ENCODE results near the gene TMCC3.
"Not testable (repeated sequence)": the region's sequence is repeated elsewhere in the genome, so short reads cannot be mapped to it uniquely, and the experiment has no call there.

The TMCC3 gene, protein sequence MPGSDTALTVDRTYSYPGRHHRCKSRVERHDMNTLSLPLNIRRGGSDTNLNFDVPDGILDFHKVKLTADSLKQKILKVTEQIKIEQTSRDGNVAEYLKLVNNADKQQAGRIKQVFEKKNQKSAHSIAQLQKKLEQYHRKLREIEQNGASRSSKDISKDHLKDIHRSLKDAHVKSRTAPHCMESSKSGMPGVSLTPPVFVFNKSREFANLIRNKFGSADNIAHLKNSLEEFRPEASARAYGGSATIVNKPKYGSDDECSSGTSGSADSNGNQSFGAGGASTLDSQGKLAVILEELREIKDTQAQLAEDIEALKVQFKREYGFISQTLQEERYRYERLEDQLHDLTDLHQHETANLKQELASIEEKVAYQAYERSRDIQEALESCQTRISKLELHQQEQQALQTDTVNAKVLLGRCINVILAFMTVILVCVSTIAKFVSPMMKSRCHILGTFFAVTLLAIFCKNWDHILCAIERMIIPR

DNA sequence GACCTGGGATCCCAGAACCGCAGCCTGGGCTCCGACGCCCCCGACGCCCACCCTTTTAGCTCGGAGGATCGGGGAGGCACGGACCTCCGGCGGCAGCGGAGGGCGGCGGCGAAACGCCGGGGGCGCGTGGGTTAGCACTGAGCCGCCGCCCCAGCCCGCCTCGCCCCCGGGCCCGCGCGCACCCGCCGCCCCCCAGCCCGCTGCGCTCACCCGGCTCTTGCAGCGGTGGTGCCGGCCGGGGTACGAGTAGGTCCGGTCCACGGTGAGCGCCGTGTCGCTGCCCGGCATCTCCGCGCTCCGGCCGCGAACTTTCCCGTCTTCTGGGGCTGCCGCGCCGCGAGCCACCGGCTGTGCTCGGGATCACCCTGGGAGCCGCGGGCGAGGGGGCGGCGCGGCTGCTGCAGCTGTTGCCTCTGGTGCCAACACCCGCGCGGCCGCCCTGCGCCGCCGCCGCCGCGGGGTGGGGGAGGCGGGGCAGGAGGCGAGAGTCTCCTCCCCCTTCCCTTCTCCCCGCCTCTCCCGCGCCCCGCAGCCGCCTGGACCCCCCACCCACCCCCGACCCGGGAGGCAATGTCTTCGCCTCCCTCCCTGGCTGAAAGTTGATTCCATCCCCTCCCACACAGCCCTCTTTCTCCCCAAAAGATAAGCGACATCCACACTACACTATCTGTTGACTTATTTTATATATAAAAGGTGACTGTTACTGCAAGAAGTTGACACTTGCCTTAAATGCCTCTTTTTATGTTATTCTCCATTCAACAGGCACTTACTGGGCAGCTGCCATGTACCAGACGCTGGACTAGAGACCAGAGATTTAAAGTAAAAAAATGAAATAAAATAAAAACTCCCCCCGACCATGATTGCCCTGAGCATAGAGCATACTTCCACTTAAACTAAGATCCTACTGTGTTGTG lies at the start of gene TMCC3:
TSS of gene TMCC3 (minus strand) at position 415 of the 914 bp plus-strand sequence. CDS start at position 288, 127 bp downstream.
- H3K4me3 Mint-ChIP-seq = peak within 1 kb of the TSS; percentile 79
- H3K27ac Mint-ChIP-seq = no peak within 1 kb of the TSS
- peaks cover 3% of the 10 kb centered on the region for H3K36me3 Mint-ChIP-seq
- peaks cover 11% of the 10 kb centered on the region for H3K4me1 Mint-ChIP-seq (ENCODE audit: low read depth)
- H3K27me3 Mint-ChIP-seq = peaks cover 41% of the 10 kb centered on the region
- no peaks in the 10 kb centered on the region for H3K9me3 Mint-ChIP-seq (ENCODE audit: low read depth)

GRCh38 chr12:94699801-94700200 lies 49.4 kb upstream of the TMCC3 start:
- Mint-ChIP-seq H3K27ac (no peak overlapping the region), H3K4me3 (no peak overlapping the region), H3K27me3 (no peaks in the 10 kb centered on the region), H3K4me1 (ENCODE audit: low read depth) (no peaks in the 10 kb centered on the region), H3K9me3 (ENCODE audit: low read depth) (no peaks in the 10 kb centered on the region), H3K36me3 (no peaks in the 10 kb centered on the region)

DNA sequence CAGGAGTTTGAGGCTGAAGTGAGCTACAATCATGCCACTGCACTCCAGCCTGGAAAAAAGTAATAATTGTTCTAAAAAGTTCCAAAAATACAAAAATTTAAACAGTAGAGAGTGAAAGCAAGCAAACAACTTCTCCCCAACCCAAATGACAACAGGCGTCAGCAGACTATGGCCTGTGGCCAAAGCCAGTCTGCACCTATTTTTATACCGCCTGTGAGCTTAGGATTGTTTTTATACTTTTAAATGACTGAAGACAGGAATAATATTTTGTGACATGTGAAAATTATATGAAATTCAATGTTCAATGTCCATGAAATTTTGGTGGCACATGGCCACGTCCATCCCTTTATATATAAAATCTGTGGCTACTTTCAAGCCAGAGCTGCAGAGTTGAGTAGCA lies 48.2 kb upstream of the TMCC3 start:
- Mint-ChIP-seq H3K27me3 (no peaks in the 10 kb centered on the region), H3K9me3 (ENCODE audit: low read depth) (no peaks in the 10 kb centered on the region), H3K4me3 (no peak overlapping the region), H3K4me1 (ENCODE audit: low read depth) (no peaks in the 10 kb centered on the region), H3K27ac (no peak overlapping the region), H3K36me3 (no peaks in the 10 kb centered on the region)

DNA sequence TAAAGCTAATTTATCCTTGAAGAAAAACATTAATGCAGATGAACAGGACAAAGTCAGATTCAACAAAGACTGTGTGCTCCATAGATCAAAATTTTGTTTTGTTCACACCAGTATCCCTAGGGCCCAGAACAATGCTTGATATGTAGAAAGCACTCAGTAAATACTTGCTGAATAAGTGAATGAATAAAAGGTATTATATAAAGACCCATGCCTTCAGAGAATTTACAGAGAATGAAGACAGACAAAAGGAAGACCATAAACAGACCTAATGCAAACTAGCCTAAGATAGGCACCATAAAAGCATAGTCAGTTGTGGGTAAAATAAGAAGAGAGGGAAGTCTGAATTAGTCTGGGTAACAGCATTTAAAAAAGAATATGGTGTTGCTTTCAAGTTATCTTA lies 47.3 kb upstream of the TMCC3 start:
- H3K4me1 Mint-ChIP-seq (ENCODE audit: low read depth) = no peaks in the 10 kb centered on the region
- H3K27me3 Mint-ChIP-seq = no peaks in the 10 kb centered on the region
- no peaks in the 10 kb centered on the region for H3K9me3 Mint-ChIP-seq (ENCODE audit: low read depth)
- no peak overlapping the region for H3K27ac Mint-ChIP-seq
- H3K4me3 Mint-ChIP-seq = no peak overlapping the region
- H3K36me3 Mint-ChIP-seq = no peaks in the 10 kb centered on the region

- H3K36me3 Mint-ChIP-seq = no peaks in the 10 kb centered on the region
- no peak overlapping the region for H3K27ac Mint-ChIP-seq
- H3K27me3 Mint-ChIP-seq = no peaks in the 10 kb centered on the region
- H3K4me3 Mint-ChIP-seq = no peak overlapping the region
- H3K9me3 Mint-ChIP-seq (ENCODE audit: low read depth) = no peaks in the 10 kb centered on the region
- no peaks in the 10 kb centered on the region for H3K4me1 Mint-ChIP-seq (ENCODE audit: low read depth)
These were observed 44.4 kb upstream of the TMCC3 start for GRCh38 chr12:94694732-94695131.

- not testable (repeated sequence) for H3K4me1 Mint-ChIP-seq (ENCODE audit: low read depth); H3K9me3 Mint-ChIP-seq (ENCODE audit: low read depth); H3K36me3 Mint-ChIP-seq; H3K27me3 Mint-ChIP-seq; H3K27ac Mint-ChIP-seq; H3K4me3 Mint-ChIP-seq
These were observed 42.5 kb upstream of the TMCC3 start for GRCh38 chr12:94692826-94693225.

DNA sequence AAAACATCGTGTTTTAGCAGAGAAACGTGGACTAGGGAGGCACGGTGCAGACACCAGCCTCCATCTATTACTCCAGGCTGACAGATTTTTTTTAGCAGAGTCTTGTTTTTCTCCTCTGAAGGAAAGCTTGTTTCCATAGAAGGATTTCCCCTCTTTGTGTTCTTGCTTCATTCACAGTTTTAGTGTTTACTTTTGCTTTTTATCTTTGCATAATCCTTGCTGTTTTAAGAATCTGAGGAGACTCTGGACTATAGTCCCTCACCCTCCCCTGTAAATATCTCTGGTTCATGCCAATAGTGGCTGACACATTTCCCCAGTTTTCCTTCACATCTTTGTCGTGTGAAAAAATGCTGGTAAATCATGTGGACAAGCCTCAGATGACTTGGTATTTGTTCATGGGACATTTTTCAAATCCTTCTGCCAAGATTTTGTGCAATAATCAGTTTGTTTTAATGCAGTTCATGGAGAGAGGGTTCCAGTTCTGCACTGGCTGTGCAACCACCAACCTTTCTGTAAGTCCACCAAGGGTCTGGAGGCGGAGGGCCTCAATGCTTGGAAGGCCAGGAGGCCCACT lies 39.9 kb upstream of the TMCC3 start:
- Mint-ChIP-seq H3K4me3 (no peak overlapping the region), H3K36me3 (no peaks in the 10 kb centered on the region), H3K27ac (no peak overlapping the region), H3K27me3 (peaks cover 2% of the 10 kb centered on the region), H3K4me1 (ENCODE audit: low read depth) (no peaks in the 10 kb centered on the region), H3K9me3 (ENCODE audit: low read depth) (no peaks in the 10 kb centered on the region)

DNA sequence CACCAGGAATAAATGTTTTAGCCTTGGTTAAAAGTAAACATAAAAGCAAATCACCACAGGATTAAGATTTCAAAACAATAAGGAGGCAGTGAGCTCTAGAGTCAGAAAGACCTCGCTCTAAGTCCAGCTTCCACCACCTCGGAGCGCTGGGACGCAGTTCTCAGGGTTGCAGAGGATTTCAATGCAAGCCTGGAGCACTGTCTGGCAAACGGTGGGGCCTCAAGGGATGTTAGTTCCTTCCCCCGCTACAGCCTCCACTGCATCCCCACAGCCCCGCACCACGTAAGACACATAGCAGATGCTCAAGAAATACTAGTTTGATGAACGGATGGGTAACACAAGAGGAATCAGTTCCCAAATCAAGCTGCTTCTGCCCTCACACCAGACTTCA lies 39.3 kb upstream of the TMCC3 start:
- Mint-ChIP-seq H3K36me3 (no peaks in the 10 kb centered on the region), H3K4me1 (ENCODE audit: low read depth) (no peaks in the 10 kb centered on the region), H3K9me3 (ENCODE audit: low read depth) (no peaks in the 10 kb centered on the region), H3K27me3 (peaks cover 2% of the 10 kb centered on the region), H3K4me3 (no peak overlapping the region), H3K27ac (no peak overlapping the region)

- H3K4me3 Mint-ChIP-seq = no peak overlapping the region
- no peaks in the 10 kb centered on the region for H3K36me3 Mint-ChIP-seq
- H3K27ac Mint-ChIP-seq = no peak overlapping the region
- no peaks in the 10 kb centered on the region for H3K4me1 Mint-ChIP-seq (ENCODE audit: low read depth)
- H3K9me3 Mint-ChIP-seq (ENCODE audit: low read depth) = no peaks in the 10 kb centered on the region
- peaks cover 2% of the 10 kb centered on the region for H3K27me3 Mint-ChIP-seq
These were observed 38.8 kb upstream of the TMCC3 start for GRCh38 chr12:94689002-94689645.

DNA sequence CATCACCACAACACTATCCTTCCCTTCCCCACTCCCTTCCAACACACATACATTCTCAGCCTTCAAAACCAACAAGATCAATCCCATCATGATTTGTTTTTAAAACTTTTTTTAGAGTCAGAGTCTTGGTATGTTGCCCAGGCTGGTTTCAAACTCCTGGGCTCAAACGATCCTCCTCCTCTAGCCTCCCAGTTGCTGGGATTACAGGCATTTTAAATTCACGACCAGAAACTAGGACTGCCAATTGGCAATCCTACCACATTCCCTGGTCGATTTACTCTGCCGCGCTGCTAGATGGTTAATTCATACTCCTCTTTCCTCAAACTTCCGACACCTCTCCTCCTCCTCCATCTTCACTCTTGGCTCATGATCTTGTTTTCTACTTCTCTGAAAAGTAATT lies 37.5 kb upstream of the TMCC3 start:
- no peaks in the 10 kb centered on the region for H3K36me3 Mint-ChIP-seq
- H3K4me3 Mint-ChIP-seq = no peak overlapping the region
- H3K27me3 Mint-ChIP-seq = peaks cover 2% of the 10 kb centered on the region
- no peak overlapping the region for H3K27ac Mint-ChIP-seq
- H3K4me1 Mint-ChIP-seq (ENCODE audit: low read depth) = no peaks in the 10 kb centered on the region
- H3K9me3 Mint-ChIP-seq (ENCODE audit: low read depth) = no peaks in the 10 kb centered on the region

- no peak overlapping the region for H3K27ac Mint-ChIP-seq
- no peaks in the 10 kb centered on the region for H3K4me1 Mint-ChIP-seq (ENCODE audit: low read depth)
- peaks cover 2% of the 10 kb centered on the region for H3K27me3 Mint-ChIP-seq
- H3K9me3 Mint-ChIP-seq (ENCODE audit: low read depth) = no peaks in the 10 kb centered on the region
- H3K36me3 Mint-ChIP-seq = no peaks in the 10 kb centered on the region
- no peak overlapping the region for H3K4me3 Mint-ChIP-seq
These were observed 36.7 kb upstream of the TMCC3 start for GRCh38 chr12:94686834-94687628.

DNA sequence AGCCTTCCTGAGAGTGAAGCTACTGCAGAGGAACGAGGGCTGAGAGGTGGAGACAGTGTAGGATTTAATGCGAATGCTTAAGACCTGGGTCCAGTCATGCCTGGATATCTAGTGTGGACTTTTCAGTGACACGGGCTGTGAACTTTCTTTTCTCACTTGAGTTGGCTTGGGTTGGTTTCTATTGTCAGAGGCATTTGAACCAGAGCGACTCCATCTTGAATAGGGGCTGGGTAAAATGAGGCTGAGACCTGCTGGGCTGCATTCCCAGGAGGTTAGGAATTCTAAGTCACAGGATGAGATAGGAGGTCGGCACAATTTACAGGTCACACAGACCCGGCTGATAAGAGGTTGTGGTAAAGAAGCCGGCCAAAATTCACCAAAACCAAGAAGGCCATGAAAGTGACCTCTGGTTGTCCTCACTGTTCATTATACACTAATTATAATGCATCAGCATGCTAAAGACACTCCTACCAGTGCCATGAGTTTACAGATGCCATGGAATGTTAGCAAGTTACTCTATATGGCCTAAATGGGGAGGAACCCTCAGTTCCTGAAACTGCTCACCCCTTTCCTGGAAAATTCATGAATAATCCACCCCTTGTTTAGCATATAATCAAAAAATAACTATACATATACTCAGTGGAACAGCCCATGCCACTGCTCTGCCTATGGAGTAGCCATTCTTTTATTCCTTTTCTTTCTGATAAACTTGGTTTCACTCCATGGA lies 34.2 kb upstream of the TMCC3 start:
- Mint-ChIP-seq H3K27ac (no peak overlapping the region), H3K27me3 (peaks cover 6% of the 10 kb centered on the region), H3K36me3 (no peaks in the 10 kb centered on the region), H3K4me1 (ENCODE audit: low read depth) (no peaks in the 10 kb centered on the region), H3K4me3 (no peak overlapping the region), H3K9me3 (ENCODE audit: low read depth) (no peaks in the 10 kb centered on the region)

DNA sequence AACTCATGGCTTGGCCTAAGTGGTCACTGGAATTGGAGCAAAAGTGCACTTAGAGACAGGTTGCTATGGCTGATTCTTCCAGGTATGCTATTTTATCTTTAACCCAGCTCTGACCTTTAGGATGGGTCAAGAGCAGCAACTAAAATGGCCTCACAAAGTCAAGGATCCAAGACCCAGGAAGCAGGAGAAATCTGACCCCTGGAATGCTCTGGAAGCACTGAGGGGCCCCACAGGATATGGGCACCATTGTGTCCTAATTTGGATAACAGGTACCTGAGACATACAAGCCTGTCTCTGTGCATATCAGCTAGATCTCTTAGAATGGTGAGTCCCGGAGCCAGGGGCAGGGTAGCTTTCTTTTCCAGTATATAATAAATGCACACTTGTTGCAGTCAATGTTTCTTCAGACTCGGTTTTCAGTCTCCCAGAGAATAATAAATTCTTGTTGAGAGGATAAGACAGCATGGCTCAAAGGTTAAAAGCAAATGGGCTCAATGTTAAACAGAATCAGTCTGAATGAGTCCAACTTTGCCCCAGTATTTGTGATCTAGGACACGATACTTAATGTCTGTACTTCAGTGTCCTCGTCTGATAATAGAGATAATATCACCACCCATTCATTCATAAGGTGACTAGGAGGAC lies 29.3 kb upstream of the TMCC3 start:
- Mint-ChIP-seq H3K4me3 (no peak overlapping the region), H3K4me1 (ENCODE audit: low read depth) (peaks cover 16% of the 10 kb centered on the region), H3K27ac (no peak overlapping the region), H3K27me3 (peaks cover 10% of the 10 kb centered on the region), H3K9me3 (ENCODE audit: low read depth) (no peaks in the 10 kb centered on the region), H3K36me3 (no peaks in the 10 kb centered on the region)
